Fibroblast of the aortic adventitia (primary cell): ENCODE results near the gene OR10G6. TPM values are rescaled to one million over a fixed set of nuclear protein-coding genes. Genes with fewer than 3 reads are reported as not detected.

ENCODE experiments used
- DNase-seq: peaks from one replicate; pipeline ENCODE4 v3.0.0-alpha.2; 2010; ENCODE audit warnings: low read depth
- H3K4me3 ChIP-seq: 2 replicates; pipeline ENCODE4 v1.5.1; 2011; ENCODE audit warnings: low read depth, mild to moderate bottlenecking, control low read depth, low read length, moderate library complexity
- total RNA-seq: library from RNA; depleted of rRNA; stranded (reverse); fragments of >200 nt; gene quantifications from 2 replicates; pipeline ENCODE4 v1.2.3, GENCODE V29; 2012; ENCODE audit warnings: low replicate concordance
- TF ChIP-seq, protein P1 (sequence below): IDR thresholded peaks from 2 replicates; pipeline ENCODE4 v1.5.1; 2011; ENCODE audit warnings: mild to moderate bottlenecking, low read length, control low read depth, inconsistent platforms; ENCODE audit not compliant: insufficient read depth

OR10G6 gene
- total RNA-seq, 1 donor: not detected

DNA sequence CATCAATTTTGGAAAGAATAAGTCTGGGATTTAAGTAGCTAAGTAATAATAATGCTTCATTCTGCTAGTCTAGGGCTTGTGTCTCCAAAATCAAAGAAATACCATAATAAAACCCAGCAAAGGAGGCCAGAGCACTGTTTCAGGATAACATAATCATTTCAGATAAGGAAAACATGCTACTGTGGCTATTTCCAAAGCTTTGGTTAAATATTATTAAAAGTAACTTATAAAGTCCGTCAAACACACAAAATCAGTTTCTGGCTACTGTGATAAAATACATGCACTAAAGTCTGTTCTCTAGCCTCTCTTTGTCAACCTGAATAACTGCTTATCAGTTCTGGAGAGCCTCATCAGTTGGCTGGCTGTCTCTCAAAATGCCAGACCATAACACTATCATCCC lies 49.8 kb downstream of the OR10G6 start:
- DNase-seq: no peak
- H3K4me3 ChIP-seq: no peak overlapping the region
- TF ChIP-seq, protein P1, sequence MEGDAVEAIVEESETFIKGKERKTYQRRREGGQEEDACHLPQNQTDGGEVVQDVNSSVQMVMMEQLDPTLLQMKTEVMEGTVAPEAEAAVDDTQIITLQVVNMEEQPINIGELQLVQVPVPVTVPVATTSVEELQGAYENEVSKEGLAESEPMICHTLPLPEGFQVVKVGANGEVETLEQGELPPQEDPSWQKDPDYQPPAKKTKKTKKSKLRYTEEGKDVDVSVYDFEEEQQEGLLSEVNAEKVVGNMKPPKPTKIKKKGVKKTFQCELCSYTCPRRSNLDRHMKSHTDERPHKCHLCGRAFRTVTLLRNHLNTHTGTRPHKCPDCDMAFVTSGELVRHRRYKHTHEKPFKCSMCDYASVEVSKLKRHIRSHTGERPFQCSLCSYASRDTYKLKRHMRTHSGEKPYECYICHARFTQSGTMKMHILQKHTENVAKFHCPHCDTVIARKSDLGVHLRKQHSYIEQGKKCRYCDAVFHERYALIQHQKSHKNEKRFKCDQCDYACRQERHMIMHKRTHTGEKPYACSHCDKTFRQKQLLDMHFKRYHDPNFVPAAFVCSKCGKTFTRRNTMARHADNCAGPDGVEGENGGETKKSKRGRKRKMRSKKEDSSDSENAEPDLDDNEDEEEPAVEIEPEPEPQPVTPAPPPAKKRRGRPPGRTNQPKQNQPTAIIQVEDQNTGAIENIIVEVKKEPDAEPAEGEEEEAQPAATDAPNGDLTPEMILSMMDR: no peak

Other genes starting within 250 kb of the OR10G6 start
- gene OR6X1, start 240.6 kb downstream of the OR10G6 start, total RNA-seq: not detected in 2 replicates
- gene OR6M1, start 188.8 kb downstream of the OR10G6 start, total RNA-seq: not detected in 2 replicates
- gene TMEM225, start 109.5 kb downstream of the OR10G6 start, total RNA-seq: not detected in 2 replicates
- gene OR8D4, start 93.0 kb downstream of the OR10G6 start, total RNA-seq: 0.09 and 0.25 TPM in 2 replicates
- gene OR4D5, start 55.5 kb downstream of the OR10G6 start, total RNA-seq: not detected in 2 replicates
- not detected in 2 replicates for gene OR6T1, start 51.3 kb downstream of the OR10G6 start, total RNA-seq
- gene OR10S1, start 17.4 kb downstream of the OR10G6 start, total RNA-seq: not detected in 2 replicates
- not detected in 2 replicates for gene OR10G4, start 17.8 kb upstream of the OR10G6 start, total RNA-seq
- gene OR10G9, start 27.9 kb upstream of the OR10G6 start, total RNA-seq: not detected in 2 replicates
- not detected in 2 replicates for gene OR10G8, start 31.6 kb upstream of the OR10G6 start, total RNA-seq
- gene OR10G7, start 46.2 kb upstream of the OR10G6 start, total RNA-seq: not detected in 2 replicates
- 20.5 and 28.4 TPM in 2 replicates for gene VWA5A, start 120.3 kb upstream of the OR10G6 start, total RNA-seq
- gene OR10D3, start 188.2 kb upstream of the OR10G6 start, total RNA-seq: not detected in 2 replicates
- gene OR8G1, start 245.9 kb upstream of the OR10G6 start, total RNA-seq: not detected in 2 replicates